ENCODE data around the gene PAGR1.

DNA sequence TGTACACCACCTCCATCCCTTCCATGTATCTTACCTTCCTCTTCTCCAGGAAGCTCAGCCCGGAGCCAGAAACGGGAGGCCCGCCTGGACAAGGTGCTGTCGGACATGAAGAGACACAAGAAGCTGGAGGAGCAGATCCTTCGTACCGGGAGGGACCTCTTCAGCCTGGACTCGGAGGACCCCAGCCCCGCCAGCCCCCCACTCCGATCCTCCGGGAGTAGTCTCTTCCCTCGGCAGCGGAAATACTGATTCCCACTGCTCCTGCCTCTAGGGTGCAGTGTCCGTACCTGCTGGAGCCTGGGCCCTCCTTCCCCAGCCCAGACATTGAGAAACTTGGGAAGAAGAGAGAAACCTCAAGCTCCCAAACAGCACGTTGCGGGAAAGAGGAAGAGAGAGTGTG, 3.6 kb downstream of the PAGR1 start:
- TF ChIP-seq RFX5 (IDR thresholded peaks at IDR 0.05; ENCODE audit: low read depth, low read length) (no peak), TCF12 (IDR thresholded peaks at IDR 0.05; ENCODE audit: low read depth, low read length) (no peak)
- TF ChIP-seq, protein P1, sequence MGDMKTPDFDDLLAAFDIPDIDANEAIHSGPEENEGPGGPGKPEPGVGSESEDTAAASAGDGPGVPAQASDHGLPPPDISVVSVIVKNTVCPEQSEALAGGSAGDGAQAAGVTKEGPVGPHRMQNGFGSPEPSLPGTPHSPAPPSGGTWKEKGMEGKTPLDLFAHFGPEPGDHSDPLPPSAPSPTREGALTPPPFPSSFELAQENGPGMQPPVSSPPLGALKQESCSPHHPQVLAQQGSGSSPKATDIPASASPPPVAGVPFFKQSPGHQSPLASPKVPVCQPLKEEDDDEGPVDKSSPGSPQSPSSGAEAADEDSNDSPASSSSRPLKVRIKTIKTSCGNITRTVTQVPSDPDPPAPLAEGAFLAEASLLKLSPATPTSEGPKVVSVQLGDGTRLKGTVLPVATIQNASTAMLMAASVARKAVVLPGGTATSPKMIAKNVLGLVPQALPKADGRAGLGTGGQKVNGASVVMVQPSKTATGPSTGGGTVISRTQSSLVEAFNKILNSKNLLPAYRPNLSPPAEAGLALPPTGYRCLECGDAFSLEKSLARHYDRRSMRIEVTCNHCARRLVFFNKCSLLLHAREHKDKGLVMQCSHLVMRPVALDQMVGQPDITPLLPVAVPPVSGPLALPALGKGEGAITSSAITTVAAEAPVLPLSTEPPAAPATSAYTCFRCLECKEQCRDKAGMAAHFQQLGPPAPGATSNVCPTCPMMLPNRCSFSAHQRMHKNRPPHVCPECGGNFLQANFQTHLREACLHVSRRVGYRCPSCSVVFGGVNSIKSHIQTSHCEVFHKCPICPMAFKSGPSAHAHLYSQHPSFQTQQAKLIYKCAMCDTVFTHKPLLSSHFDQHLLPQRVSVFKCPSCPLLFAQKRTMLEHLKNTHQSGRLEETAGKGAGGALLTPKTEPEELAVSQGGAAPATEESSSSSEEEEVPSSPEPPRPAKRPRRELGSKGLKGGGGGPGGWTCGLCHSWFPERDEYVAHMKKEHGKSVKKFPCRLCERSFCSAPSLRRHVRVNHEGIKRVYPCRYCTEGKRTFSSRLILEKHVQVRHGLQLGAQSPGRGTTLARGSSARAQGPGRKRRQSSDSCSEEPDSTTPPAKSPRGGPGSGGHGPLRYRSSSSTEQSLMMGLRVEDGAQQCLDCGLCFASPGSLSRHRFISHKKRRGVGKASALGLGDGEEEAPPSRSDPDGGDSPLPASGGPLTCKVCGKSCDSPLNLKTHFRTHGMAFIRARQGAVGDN (IDR thresholded peaks at IDR 0.05) = no peak
- TF ChIP-seq, protein P2, sequence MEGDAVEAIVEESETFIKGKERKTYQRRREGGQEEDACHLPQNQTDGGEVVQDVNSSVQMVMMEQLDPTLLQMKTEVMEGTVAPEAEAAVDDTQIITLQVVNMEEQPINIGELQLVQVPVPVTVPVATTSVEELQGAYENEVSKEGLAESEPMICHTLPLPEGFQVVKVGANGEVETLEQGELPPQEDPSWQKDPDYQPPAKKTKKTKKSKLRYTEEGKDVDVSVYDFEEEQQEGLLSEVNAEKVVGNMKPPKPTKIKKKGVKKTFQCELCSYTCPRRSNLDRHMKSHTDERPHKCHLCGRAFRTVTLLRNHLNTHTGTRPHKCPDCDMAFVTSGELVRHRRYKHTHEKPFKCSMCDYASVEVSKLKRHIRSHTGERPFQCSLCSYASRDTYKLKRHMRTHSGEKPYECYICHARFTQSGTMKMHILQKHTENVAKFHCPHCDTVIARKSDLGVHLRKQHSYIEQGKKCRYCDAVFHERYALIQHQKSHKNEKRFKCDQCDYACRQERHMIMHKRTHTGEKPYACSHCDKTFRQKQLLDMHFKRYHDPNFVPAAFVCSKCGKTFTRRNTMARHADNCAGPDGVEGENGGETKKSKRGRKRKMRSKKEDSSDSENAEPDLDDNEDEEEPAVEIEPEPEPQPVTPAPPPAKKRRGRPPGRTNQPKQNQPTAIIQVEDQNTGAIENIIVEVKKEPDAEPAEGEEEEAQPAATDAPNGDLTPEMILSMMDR (IDR thresholded peaks at IDR 0.05 in 2 of 3, conservative IDR thresholded peaks at IDR 0.05 in 1 of 3; ENCODE audit: control insufficient read depth in 2 of 3, extremely low read depth in 1 of 3, insufficient read depth in 1 of 3, low read depth in 3 of 3, low read length in 3 of 3) = no peak
